Activated CD4-positive, alpha-beta T cell treated with anti-CD3 and anti-CD28 coated beads for 24 hours (primary cell): ENCODE data around the gene PLXDC2.

Experiments
- DNase-seq, 2 donors: peaks; one replicate each; pipeline ENCODE4 v3.0.0-alpha.2; 2020; ENCODE audit warnings: low read depth in 2 of 2

The PLXDC2 gene

DNA sequence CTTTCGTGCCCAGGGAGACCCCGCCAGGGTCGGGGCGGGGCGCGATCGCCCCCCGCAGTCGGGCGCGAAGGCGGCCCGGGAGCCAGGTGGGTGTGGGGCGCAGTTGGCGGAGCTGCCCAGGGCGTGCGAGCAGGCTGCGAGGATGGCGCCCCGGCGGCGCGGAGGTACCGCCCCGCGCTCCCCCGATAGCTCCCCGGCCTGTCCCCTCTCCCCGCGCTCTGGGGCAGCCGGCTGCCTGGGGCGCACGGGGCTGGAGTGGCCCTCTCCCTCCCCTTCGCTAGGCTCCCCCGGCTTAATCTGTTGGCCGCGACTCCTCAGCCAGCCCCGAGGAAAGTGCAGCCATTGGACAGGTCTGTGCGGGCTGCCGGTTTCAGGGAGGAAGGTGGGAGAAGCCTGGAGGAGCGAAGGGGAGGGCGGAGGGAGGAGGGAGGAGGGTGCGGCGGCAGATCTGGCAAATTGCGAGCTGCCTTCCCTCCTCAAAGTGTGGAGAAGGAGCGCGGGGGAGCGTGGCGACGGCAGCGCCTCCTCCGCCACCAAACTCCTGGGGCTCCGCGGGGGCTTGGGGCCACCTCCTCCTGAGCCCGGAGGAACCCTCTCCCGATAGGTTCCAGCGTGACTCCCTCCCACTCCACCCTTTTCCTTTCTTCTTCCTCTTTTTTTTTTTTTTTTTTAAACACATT, 361 bp upstream of the PLXDC2 start:
- DNase-seq: no peak

DNA sequence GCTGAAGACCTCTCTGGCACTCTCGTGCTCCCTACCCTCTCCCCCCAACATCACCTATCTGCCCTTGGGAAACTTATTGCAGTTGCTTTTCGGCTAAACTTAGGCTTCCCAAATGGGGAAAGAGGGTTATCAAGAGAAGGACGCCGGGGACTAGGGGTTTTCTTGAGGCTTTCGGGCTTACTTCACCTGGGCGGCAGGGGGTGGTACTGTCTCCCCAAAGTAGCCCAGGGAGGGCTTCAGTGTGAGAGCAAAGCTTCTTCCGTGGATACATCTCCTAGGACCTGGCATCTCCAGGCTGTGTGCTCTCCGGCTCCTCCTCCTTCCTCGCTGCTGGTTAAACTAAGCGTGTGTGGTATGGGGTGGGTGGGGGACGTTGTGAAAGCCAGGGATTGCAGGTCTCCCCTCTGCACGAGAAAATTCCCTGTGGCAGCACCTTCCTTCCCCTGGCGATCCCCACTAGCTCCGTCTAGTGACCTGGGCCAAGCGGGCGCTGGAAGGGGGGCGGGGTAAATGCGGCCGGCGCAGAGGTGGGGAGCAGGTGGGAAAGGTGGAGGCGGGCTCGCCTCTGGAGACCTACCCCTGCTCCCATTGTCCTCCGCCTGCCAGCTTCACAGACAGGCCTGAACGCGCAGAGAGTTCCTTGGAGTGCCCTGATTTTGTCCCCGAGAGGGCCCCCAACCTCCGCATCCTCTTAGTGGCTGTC, 1.1 kb downstream of the PLXDC2 start:
- DNase-seq: no peak

DNA sequence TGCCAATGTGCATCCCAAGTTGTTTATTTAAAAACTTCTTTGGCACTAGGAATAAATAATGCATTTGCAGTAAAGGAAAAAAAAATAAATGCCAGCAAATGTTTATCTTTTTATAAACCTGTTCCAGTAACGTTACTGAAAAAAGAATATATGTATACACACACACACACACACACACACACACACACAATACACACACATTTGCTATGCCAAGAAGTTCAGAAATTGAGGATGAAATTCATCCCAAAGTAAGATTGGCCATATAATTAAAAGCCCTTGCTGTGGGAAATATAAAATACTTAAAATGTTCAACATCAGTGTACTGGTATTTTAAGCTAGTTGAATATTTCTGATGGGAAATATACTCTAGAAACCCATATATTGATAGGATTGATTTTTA, 2.6 kb downstream of the PLXDC2 start:
- no peak for DNase-seq

- DNase-seq: no peak
Observed at GRCh38 chr10:19819419-19820033, 3.3 kb downstream of the PLXDC2 start.

GRCh38 chr10:19824381-19825342, 8.4 kb downstream of the PLXDC2 start:
- no peak for DNase-seq

GRCh38 chr10:19825700-19826099, 9.5 kb downstream of the PLXDC2 start:
- DNase-seq: no peak

GRCh38 chr10:19826712-19827111, 10.5 kb downstream of the PLXDC2 start:
- DNase-seq: no peak

DNA sequence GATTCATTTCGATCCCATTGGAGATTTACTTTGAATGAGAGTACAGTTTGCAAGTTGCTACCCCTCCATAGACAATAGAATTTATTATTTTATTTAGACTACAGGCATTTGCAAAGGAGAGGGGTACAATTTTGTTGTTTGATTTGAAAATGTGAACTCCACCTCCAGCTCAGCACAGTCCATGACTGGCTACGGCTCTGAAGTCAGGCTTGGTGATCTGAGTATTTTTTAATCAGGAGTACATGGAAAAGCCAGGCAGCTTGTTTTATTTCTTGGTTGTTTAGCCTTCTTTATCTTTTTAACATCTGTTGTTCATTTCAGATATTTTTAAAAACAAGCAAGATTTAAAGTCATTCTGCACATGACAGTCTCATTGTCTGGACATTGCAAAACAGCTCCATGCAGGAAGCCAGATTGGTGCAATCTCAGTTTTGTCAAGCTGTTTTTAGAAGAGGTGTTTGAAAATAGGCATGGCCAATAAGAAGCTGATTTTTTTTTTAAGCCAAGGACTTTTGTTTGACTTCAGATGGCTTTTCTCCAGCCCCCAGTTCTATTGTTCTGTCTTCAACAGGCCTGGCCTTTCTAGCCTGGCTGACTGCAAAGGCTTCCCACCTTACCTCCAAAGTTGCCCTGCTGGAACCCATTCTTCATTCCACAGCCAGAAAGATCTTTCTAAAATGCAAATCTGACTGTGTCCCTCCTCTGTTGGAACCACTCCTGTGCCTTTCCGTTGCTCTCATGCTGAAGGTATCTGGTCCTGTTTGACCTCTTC, 12.2 kb downstream of the PLXDC2 start:
- DNase-seq: no peak

DNA sequence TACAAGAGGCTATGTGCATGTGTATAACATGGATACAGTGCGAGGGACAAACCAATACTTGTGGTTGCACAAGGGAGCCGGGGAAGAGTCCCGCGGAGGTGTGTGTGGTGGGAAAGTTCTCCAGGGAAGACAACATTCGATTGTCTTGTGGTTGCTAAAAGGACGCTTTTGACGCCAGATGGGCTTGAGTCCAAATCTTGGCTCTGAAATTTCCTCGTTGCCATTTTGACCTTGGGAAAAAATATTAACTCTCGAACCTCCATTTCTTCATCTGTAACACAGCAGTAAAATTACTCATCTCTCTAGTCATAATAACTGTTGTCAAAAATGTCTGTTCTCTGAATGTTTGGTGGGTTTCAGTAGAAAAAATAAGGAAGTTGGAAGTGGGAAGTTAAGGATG, 16.5 kb downstream of the PLXDC2 start:
- DNase-seq: no peak

GRCh38 chr10:19833170-19833824, 17.1 kb downstream of the PLXDC2 start:
- no peak for DNase-seq

DNA sequence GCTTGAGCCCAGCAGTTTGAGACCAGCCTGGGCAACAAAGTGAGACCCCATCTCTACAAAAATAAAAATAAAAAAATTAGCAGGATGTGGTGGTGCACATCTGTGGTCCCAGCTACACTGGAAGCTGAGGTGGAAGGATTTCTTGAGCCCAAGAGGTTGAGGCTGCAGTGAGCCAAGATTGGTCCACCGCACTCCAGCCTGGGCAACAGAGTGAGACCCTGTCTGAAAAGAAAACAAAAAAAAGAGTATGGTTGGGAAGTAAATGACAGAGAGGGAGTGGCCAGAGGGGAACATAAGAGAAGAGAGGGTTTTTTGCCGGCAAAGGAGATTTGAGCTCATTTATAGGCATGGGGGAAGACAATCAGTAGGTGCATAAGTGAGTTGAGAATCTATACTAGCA, 19.7 kb downstream of the PLXDC2 start:
- DNase-seq: no peak

DNA sequence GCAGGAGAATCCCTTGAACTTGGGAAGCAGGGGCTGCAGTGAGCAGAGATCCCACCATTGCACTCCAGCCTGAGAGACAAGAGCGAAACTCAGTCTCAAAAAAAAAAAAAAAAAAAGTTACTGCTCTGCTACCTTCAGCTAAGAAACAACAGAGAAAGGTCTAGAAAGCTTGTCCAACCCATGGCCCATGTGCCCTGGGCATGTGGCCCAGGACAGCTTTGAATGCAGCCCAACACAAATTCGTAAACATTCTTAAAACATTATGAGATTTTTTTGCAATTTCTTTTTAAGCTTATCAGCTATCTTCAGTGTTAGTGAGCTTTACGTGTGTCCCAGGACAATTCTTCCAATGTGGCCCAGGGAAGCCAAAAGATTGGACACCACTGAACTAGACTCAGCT, 22.9 kb downstream of the PLXDC2 start:
- DNase-seq: no peak

DNA sequence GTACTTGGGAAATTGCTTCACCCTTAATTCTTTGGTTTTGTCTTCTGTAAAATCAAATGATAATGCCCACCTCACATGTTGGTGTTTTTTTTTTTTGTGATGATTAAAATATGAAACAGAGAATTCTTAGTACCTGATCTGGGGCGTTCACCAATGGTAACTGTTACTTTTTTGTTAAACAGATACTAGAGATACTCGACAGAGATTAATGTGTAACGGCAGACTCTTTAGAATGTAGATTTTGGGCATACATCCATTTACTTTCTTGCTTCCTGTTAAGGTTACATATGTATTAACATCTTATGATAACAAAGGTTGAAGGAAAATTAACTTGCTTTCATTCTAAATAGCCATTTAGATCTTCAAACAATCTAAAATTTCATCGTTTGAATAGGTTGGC, 23.3 kb downstream of the PLXDC2 start:
- no peak for DNase-seq

- DNase-seq: no peak
Observed at GRCh38 chr10:19840776-19841175, 24.5 kb downstream of the PLXDC2 start.

DNA sequence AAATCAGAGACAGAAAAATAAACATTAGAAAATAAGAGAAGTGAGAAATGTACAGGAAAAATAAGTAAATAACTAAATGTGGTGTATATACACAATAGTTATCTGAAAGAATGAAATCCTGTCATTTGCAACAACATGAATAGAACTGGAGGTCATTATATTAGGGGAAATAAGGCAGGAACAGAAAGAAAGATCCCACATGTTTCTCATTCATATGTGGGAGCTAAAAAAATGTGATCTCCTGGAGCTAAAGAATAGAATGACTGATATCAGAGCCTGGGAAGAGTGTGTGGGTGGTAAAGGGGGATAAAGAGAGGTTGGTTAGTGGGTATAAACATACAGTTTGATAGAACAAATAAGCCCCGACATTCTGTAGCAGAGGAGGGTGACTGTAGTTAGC, 27.3 kb downstream of the PLXDC2 start:
- DNase-seq: no peak

GRCh38 chr10:19845503-19846368, 29.5 kb downstream of the PLXDC2 start:
- no peak for DNase-seq

DNA sequence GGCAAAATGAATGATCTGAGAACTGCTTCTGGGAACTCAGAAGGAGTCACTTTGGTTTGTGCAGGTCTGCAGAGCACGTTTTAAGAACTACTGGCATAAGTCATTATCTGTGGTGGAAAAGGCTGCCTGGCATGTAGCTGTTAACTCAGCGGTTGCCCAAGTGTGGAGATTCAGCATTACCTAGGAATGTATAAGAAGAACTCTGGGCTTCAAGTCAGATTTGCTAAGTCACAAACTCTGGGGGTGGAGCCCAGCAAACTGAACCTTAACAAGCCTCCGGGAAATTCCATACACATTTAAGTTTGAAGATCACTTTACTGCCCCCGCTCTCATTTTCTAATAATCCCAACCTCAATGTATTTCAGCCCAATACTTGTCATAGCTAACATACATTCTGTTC, 31.1 kb downstream of the PLXDC2 start:
- no peak for DNase-seq

DNA sequence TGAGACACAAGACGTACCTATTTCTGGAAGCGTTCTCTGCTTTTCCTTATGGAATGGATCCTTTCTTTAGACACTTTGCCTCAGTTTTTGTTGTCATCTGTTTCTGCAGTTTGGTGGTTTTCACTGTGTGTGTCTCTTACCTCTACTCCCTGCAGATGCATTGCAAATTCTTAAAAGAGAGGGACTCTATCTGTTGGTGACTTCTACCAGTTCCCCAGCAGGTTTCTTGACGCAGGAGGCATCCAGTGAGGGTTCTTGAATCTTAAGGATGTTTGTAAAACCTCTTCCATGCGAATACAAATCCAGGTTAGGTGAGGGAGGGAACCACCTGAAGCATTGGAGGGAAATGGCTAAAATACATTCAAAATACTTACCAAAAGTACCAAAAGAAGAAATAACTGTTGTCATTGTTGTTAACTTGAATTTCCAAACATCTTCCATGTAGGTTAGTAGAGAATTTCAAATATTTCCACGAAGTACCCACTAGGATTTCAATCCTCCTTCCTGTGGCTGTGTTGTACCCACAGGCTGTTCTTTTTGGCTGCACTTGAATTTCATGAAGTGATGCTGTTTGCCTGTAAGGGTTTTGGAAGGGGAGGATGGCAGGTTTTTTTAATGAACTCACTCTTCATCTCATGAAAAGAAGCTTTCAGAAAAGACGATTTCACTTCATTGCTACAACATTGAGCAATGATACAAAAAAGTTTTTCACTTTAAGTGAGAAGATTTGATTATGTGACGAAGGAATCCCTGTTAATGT, 32.2 kb downstream of the PLXDC2 start:
- DNase-seq: no peak

DNA sequence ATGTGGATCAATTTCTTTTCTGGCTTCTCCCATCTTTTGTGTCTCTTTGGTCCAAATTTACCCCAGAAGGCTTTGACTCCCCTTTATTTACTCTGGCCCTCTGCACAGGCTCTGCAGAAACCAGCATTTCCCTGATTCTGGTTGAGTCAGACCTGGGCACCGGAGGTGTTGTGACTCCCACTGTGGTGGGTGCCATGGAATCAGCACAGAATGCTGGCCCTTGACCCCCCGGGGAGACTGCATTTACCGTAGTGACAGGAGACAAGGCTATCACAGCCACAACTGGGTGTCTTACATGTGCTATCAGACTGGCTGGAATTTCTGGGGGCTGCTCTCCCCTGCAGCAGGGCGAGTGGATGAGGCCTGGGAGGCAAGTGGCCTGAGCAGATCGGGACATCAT, 37.6 kb downstream of the PLXDC2 start:
- no peak for DNase-seq
